NCI-H2227 (cell line): Measurements from ENCODE around the gene SKOR1.

Experiments
- DNase-seq: peaks from one replicate; lab custom pipeline; 2025; ENCODE audit not compliant: unreplicated experiment; lab: John Stamatoyannopoulos, UW

Gene SKOR1

DNA sequence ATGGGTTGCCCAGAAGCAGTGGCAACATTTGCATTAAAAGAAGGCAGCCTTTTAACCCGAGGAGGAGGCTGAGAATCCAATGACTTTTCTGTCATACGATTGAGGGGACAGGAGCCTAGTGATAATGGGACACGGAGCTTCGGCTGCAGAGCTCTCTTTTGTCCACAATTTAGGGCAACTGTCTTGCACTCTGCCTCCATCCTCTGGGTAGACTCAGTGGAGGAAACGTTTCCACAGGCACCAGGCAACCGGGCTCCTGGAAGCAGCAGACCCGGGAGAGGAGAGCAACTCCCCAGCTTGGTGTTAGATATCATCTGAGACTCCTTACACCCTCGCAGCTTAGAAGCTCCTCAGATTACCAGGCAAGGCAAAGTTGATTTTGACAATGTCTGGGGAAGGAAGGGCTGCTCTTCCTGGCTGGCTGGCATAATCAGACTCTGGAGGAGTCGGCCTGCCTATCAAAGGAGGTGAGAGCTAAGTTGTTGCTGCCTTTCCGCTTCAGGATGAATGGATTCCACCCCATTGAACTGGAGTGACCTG, 58.0 kb downstream of the SKOR1 start:
- no peak for DNase-seq

DNA sequence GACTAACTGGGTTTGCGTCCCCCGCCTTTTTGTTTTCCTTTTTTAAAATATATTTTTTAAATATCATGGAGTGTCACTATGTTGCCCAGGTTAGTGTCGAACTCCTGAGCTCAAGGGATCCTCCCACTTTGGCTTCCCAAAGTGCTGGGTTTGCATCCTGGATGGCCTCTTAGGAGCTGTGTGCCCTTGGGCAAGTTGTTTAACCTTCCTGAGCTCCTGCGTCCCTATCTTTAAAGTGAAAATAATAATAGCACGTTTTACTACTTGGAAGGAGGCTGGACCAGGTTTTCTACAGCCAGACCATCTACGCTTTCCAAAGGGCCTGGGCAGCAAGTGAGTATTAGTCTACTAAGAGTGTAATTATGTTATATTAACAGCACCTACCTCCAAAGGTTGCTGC, 58.7 kb downstream of the SKOR1 start:
- DNase-seq, result no peak
